HG02870 (cell line): ENCODE results near the gene MGAT3.

Experiments
- ATAC-seq: cut with Tn5 transposase; IDR thresholded peaks from one replicate; pipeline ENCODE4 v1.9.1; 2021; ENCODE audit warnings: mild to moderate bottlenecking, moderate library complexity; ENCODE audit not compliant: unreplicated experiment

The MGAT3 gene

DNA sequence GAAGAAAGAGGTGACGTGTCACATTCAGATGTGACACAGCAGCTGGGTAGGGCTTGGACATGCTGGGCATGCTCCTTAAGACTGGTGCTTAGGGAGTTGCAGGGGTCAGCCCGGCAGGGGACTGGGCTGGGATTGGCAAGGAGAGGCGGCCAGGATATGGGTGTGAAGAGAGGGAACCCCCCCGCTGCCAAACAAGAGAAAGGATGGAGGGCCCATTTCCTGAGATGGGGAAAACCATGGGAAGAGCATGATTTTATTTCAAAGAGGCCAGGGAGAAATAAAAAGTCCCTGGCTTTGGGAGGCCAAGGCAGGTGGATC, 68.8 kb downstream of the MGAT3 start:
- ATAC-seq: no peak

- ATAC-seq: no peak
Observed at GRCh38 chr22:39526736-39527171, 69.9 kb downstream of the MGAT3 start.

DNA sequence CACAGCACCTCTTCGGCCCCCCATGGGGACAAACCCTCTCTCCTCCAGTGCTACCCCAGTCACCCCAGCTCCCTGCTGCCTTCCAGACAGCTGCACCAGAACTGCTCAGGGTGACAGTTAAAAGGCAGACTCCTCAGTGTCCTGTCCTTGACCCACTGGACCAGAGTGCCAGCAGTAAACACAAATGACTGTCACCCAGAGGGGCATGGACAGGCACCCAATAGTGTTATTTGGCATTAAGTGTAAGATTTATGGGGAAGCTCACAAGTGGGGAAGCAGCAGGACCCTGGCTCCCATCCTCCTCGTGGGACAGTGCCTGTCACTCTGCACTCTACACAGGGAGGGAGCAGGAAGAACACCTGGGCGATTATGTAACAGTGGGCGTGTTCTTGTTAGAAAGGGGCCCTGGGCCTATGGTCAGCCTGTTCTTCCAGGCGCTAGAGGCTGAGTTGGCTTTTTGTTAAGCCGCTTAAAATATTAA, 70.7 kb downstream of the MGAT3 start:
- ATAC-seq: no peak

DNA sequence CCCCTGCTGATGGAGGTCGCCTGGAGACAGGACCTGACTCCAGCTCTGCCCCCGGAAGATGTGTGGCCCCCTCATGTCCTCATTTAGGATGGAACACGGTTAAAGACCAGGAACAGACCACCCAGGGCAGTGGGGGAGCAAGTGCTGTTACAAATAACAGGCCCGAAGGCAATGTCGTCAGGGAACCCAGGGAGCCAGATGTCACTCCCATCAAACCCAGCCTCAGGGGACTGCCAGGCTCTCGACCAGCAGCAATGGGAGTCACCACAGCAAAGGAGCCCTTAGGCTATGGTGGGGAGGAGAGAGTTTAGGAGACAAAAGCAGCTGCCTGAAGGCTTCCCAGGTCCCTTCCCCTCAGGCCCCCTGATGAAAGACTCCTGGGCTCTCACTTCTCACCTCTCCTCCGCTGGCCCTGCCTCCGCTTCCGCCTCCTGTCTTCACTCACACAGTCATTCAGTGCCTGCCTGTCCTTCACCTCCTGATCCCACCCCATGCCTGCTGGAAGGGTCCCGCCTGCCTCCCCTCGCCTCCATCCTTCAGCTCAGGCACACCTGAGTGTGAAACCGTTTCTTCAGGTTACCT, 71.4 kb downstream of the MGAT3 start:
- no peak for ATAC-seq

DNA sequence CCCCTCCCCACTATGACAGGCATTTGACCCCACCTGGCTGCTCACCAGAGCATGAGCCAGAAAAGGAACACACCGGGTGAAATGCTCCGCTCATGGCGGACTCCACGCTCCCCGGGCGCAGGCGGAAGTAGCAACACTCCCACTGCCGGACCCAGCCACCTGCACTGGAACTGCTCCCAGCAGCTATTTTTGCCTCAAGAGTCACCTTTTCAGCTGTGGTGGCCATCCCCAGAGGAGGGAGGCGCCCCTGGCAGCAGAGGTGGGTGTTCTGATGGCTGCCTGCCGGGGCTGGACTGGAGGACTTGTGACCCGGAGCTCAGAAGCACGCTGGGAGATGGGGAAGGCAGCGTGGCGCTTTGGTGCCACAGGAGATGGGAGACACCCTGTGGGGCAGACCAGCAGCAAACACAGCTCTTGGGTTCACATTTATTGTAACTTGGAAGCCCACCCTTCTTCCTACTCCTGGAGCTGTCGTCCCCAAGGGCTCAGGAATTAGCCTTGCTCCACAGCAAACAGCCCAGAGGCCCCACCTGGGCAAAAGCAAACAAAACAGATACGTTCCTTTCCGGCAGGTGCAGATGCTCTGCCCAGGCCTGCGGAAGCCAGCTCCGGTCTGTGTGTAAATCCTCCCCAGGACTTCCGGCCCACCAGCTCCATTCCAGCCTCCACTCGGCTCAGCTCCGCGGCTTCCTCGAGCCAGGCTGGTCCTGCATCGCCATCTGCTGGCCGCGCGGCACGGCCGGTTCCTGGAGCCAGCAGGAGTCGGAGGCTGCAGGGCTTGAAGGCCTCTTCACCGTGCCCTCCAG, 72.1 kb downstream of the MGAT3 start:
- no peak for ATAC-seq

GRCh38 chr22:39529487-39529851, 72.7 kb downstream of the MGAT3 start:
- ATAC-seq: no peak

GRCh38 chr22:39530116-39530515, 73.3 kb downstream of the MGAT3 start:
- ATAC-seq: no peak

- ATAC-seq: no peak
Observed at GRCh38 chr22:39530692-39531331, 74.0 kb downstream of the MGAT3 start.

DNA sequence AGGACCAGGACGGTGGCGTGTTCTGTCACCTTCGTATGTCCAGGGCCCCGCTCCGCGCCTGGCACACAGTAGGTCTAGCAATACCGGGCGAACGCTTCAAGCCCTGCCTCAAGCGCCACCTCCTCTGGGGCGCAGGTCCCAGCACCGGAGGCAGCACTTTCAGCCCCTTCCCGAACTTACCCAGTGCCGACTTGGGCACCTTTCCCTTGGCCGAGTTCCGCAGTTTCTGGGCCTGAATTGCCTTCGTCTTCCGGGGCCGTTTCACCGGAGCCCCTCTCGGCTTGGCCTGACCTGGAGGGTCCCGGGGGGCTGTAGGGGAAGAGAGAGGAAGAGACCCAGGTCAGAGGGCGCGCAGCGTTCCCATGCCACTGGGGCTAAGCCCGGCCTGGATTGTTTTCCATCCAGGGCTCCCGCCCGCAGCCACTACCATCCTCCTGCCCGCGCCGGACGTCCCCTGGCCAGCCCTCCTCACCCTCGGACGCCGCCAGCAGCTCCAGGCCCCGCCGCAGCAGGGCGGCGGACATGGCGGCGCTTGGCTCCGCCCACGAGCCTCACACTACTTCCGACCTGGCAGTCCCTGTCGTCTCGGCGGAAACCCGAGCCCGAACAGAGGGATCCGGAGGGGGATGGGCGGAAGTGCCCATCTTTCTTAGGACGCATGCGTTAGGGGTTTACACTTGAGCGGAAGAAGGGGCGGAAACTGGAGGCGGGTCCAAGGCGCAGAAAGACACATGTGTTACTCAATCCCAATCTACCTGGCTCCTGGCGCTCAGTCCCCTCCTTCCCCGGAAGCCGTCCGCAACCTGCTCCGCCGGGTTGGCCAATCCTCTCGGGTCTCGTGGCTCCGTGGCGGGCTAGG, 75.6 kb downstream of the MGAT3 start, which contains the start of gene RPS19BP1:
Gene RPS19BP1, minus strand, starts transcription at position 534 of the 859 bp plus-strand sequence. Its CDS starts 10 bp downstream, at position 524.
- peak; percentile 69 for ATAC-seq

- no peak for ATAC-seq
Observed at GRCh38 chr22:39534092-39534506, 77.3 kb downstream of the MGAT3 start.

DNA sequence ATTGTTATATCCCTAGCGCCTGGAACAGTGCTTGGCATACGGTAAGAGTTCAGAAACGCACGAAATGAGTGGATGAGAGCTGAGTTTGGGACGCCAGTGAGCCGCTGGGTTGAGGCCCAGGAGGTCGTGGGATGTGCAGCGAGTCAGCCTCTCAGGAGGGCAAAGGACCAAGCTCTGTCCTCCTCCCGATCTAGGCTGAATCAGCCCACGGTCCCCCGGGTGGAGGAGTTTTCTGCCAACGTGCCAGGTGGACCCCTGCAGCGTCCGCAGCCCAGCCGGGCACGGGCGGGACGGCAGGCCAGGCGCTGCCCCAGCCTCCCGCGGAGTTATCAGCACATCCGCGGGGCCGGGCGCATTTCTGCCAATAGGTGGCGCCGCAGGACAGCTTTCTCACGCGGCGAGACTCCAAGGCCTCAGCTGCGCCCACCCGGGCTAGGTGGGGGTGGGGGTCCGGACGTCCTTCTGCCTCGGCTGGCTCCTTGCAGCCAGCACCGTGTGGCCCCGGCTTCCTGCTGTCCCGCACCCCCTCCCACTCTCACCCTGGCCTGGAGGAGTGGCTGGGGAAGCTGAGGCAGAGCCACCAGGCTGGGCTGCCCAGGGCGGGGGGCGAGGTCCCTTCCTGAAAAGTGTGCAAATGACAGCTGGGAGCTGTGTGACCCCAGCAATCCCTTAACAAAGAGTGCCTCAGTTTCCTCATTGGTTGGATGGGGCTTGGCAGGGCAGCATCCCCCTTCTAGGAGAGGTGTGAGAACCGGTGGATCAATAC, 78.0 kb downstream of the MGAT3 start:
- ATAC-seq: no peak

DNA sequence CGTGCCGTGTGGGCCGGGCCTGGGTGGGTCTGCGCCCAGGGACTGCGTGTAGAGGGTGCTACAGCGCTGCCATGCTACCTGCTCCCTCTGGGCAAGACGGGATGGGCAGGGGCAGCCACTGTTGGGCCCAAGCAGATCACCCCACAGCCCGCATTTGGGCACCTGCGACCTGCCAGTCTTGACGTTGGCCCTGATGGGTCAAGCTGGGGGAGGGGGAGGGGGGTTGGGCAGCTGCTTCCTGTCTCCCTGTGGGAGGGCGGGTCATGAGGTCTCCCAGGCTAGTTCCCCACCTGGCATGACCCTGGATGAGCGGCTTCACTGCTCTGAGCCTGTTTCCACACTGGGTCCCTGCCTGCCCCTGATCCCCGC, 78.5 kb downstream of the MGAT3 start:
- ATAC-seq: no peak

- no peak for ATAC-seq
Observed at GRCh38 chr22:39535831-39536449, 79.1 kb downstream of the MGAT3 start.

- ATAC-seq: no peak
Observed at GRCh38 chr22:39536711-39537110, 79.9 kb downstream of the MGAT3 start.

DNA sequence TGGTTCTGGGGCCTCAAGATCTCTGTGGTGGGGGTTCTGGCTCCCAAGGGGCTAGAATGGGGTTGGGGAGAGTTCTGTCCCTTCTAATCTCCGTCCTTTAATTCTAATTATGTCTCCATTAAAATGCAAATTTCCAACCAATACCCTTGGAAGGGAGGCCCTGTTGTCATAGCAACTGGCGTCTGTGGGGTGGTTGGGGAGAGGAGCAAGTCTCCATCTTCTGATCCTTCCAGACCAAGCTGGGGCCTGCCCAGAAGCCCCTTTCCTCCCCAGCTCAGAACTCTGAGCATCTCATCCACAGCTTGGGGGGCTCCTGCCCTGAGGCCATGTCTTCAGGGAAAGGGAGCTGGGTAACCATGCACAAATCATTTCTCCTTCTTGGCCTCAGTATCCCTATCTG, 81.2 kb downstream of the MGAT3 start:
- no peak for ATAC-seq
